GM18873 (cell line): ENCODE measurements around the gene PLXNA1.

Experiments
- ATAC-seq: cut with Tn5 transposase; IDR thresholded peaks from one replicate; pipeline ENCODE4 v1.9.1; 2021; ENCODE audit warnings: mild to moderate bottlenecking, moderate library complexity, moderate number of reproducible peaks; ENCODE audit not compliant: unreplicated experiment, low FRiP score

PLXNA1 gene

DNA sequence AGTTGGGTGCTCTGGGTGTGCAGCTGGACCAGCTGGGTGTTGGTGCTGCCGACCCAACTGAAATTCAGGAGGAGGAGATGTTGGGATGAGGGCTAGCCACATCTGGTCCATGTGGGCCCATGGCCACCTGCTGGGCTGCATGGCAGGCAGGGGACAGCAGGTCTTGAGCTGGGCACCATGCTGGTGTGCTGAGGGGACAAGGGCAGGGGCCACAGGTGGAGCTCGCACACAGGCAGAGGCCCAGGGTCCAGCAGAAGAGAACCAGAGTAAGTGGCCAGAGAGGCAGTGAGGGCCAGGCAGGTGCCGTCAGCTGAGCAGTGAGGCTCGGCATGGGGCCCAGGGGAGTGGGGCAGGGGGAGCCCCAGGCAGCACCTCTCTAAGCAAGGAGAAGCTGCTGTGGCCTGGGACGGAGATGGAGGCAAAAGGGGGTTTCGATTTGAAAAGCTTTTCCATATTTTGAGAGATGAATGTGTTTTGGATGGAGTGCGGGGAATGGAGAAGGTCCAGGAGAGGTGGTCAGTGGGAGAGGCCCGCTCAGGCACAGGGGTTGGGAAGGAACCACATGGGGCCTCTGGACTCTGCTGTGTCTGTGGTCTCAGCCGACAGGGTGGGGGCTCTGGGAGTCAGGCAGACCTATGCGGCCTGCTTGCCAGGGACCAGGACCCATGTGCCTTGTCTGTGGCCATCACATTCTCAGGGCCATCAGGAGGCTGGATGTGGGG lies 30.5 kb upstream of the PLXNA1 start:
- ATAC-seq = no peak

DNA sequence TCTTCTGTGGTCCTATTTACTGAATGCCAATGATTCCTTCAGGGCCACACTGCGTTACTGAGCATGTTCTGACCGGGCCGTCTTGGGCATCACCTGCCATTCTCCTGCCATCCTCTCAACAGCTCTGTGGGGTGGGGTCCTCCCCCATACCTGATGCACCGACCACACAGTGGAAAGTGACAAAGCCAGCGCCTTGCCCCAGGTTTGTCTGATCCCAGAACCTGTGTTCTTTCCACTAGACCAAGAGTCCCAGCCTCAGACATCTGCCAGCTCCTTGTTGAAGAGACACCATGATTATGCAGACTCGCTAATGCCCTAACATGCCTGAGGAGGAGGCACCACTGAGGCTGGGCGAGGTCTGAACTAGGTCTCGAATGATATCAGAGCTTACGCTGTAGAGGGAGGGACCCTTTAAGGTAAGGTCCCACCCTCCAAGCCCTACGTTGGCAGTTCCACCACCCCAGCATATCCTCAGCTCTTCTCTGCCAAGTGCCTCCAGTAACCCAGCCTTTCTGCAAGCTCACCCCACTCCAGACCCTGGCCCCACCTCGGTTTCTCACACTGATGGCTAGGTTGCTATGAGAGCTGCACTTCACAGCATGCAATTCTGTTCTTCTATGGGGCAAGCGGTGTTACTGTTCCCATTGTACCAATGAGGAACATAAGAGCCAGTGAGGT lies 29.8 kb upstream of the PLXNA1 start:
- no peak for ATAC-seq

DNA sequence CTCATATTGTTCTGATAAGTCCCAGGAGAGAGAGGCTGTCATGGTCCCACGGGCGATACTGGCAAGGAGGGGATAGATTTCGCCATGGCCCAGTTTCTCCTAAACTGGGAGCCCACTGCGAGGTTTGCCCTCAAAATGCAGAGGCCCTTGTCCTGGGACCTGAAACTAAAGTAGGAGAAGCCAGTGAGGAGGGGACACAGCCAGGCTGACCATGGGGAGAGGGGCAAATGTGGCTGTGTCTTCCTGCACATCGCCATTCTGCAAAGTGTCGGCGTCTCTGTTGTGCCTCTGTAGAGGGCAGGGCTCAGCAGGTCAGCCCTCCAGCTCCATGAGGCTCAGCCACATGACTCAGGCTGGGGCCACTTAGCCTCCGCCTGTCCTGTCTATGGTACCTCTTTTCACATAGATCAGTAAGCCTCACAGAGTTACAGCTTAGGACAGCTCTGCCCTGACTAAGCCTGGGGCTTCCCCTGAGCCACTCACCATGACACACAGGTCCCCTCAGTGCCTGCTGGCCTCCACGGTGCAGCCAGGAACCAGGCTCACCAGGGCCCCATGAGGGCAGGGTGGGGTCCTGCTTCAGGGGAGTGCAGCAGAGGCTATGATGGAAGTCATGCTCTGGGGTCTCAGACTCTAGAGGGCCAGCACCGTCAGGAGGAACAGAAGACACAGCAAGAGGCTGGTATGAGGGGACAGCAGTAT lies 28.6 kb upstream of the PLXNA1 start:
- peak; percentile 51 for ATAC-seq

DNA sequence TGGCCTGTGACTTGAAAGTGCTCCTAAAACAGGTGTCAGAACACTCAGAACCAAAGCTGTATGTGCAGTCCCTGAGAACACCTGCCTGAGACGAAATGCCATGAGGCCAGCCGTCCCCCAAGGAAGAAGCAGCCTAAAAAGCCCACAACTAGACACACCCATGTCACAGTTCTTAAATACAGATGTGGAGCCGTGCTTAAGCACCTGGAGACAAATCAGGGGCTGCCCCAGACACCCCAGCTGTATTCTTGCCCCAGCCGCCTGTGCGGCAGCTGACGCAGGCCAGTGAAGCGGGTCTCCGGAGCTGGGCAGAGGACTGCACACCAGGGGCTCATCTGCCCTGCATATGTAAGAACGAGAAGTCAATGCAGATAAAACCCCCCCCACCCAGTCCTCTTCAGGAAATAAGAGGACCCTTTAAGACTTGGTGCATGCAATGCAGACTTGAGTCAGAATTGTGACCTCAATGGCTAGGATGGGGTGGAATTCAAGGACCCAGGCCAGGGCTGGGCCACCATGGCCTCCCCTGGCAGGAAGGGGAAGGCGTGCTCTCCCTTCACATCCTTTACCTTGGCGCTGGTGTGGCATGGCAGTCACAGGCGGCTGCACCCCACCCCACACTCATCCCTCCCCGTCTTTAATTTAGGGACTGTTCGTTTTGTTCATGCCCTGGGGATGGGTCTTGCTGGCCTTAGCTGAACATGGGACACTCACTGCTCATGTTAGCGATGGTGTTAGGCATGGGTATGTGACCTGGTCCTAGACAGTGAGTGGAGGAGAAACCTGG lies 27.7 kb upstream of the PLXNA1 start:
- ATAC-seq = peak; percentile 62

DNA sequence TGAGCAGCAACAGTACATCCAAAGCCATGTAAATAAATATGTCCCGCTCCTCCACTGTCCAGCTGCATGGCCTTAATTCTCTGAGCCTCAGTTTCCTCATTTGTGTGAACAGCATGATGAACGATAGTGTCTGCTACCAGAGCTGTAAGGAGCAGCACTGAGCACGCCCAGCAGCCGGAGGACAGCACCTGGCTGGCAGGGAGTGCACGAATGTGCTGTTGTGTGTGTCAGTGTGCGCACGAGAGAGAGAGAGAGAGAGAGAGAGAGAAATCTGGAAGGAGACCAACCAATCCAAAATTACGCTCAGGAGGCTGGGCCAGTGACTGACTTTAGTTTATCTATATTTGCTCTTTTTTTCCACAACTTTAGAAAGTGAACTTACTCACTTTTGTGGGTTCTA lies 26.6 kb upstream of the PLXNA1 start:
- ATAC-seq = no peak

DNA sequence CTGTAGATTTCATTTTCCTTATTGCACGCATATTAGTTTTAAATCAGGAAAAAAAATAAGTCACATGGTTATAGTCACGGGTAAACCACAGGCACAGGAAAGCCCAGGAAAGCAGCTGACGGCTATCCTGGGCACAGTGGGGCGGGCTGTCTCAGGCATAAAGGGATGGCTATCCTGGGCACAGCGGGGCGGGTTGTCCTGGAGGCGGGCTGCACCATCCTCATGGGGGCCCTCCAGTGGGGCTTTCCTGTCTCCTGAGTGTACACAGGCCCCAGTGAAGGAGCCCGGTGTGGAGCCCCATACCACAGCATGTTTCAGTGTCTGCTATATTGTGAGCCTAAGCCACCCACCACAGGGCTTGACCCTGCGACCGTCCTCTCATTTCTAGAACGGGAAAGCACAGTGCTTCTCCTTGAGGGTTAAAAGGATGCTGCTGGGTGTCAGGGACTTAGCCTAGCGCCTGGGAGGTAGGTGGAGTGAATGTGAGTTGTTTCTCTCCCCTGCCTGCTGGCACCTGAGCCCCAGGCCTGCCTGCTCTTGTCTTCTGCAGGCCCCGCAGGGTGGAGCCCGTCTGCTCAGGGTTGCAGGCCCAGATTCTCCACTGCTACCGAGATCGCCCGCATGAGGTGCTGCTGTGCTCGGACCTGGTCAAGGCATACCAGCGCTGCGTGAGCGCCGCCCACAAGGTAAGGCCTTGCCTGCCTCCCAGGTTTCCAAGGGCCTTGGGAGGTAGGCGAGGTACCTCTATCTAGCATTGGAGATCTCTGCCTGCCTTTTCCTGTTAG lies 25.9 kb upstream of the PLXNA1 start:
- no peak for ATAC-seq

DNA sequence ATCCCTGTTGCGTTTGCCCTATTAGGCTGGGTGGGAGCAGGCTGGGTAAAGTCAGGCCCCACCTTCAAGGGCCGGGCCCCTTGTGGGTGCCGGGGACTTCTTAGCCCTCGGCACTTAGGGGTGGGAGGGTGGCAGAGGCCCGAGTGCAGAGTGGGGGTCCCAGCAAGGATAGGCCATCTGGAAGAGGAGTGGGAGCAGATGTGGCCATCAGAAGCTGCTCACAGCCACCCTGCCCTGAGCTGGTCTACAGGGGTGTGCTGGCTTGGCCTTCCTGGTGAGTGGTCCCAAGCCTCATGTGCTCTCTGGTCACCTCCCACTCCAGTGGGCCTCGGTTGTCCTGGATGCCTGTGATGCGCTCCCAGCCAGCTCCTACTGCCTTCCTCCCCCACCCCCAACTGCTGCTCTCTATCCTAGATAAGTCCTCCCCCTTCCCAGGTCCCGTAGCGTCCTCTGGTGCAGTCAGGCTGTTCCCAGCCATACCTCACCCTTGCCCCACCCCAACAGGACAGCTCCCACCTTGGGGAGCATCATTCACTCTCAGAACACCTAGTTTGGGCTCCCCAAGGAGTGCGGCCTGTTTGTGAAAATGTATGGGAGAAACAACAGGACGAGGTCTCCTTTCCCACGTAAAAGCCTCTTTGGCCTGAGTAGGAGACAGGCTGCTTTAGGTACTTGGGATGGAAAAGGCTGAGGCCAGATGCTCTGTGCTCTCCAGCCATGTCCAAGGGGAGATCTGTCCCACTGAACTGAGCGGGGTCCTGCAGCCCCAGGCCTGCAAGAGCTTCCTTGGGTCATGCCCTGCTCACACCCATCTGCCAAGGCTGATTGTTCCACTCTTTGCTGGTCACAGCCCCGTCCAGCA lies 24.9 kb upstream of the PLXNA1 start:
- no peak for ATAC-seq

DNA sequence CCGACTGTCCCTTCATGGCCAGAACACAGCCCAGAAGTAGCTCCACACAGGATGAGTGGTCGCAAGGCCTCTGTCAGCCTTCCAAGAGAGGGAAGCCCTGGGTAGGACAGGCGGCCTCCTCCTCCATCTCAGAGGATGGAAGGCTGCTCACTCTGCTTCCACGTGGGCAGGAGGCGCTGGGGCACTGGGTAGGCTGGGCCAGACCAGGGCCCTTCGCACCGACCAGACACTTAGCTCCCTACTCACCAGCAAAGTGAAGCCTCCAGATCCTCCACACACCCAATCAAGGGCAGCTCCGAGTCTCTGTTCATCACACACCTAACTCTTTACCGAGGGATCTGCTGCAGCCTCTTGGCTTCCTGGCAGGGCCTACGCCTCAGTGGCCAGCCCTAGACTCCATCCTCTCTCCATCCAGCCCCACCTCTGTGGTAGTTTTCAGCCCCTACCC lies 24.3 kb upstream of the PLXNA1 start:
- no peak for ATAC-seq

DNA sequence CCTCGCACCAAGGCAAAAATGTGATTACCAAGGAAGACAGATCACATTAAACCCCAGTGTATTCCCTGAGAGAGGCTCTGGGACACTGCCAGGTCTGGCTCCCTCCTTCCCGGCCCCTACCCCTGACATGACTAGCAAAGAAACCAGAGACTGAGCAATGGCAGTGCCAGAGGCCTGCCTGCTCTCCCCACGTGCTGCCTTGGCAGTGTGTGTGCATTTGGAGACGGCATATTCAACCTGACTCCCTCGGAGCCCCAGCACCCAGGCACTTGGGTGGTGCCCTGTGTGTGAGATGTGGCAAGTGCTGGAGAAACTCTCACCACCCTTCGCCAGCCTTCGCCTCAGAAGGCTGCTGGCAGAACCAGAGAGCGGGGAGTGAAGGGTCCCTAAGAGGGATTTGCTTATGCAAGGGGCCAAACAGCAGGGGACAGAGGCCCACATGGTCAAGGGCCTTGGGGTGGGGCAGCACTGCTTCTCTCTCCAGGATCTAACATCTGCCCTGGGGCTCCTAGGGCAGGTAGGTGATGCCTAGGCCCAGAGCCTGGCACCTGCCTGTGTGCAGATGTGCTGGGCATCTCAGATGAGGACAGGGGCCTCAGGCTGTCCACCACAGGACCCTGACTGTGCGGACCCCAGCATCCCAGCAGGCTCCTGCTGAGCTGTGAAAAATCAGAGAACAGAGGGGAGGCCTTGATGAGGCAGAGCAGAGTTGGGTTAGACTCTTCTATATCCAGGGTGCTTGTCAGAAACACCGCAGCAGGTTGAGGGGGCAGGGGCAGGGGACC lies 23.6 kb upstream of the PLXNA1 start:
- ATAC-seq = no peak

DNA sequence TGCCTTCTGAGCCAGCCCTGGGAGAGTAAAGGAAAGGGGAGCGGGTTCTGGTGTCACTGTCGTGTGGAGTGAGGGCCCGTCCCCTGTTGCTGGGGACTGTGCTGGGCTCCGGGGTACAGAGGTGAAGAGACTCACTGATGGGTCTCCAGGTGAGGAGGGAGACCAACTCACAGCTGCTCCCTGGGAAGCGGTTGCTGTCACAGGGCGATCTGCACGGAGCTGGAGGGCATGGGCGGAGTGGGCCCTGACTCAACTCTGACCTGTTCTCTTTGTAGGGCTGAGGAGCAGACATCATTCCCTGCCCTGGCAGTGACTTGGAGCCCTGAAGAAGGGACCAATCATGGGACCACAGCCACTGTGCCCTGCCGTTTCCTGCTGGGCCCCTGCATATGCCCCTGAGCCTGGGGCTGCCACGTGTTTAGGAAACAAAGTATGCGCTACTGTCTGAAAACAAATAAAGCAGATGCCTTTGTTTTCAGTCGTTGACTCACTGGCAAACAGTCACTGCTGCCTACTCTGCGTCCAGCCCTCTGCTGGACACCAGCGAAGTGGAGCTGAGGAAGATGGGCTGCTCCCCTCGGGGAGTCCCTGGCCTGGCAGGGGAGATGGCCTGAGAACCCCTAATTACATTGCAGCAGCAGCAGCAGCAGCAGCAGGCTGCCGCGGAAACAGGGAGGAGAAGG lies 22.9 kb upstream of the PLXNA1 start:
- no peak for ATAC-seq

DNA sequence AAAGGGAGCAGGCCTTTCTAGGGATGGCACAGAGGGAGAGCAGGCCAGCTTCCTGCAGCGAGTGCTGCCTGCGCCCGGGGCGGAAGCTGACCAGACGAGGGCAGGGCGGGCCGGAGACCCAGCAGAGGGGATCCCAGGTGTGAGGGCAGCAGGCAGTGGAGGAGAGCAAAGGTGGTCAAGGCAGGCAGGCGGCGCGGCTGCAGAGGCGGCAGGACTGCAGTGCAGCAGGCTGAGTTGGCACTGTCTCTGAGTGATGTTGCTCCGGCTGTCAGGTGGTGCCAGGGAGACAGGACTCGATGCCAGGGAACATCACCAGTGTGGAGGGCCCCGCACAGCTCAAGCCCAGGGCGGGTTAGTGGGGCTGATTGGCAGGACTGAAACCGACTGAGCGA lies 22.3 kb upstream of the PLXNA1 start:
- no peak for ATAC-seq

DNA sequence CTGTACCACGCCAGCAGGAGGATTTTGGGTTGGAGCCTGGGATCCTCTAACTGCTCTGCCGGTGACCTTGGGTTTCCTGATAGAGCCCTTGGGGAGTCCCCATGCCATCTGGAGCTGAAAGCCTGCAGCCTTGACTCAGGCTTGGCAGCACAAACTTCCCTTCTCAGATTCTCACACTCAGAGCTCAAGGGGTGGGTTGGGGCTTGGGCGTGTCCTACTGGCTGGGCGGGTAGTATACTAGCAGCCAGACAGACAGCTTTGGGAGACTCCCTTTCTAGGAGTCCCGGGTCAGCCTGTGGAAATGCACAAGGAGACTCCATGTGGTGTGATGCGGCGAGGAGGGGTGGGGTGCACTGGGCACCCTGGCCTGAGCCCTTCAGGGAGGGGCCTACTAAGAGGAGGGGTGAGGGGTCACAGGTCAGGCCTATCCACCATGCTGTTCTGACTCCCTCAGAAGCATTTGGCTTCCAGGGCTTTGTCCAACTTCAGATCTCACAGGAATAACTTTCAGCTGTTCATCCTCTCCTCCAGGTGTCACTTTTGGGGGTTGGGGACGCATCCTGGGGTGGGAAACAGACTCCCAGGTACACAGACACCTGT lies 21.6 kb upstream of the PLXNA1 start:
- ATAC-seq = no peak

DNA sequence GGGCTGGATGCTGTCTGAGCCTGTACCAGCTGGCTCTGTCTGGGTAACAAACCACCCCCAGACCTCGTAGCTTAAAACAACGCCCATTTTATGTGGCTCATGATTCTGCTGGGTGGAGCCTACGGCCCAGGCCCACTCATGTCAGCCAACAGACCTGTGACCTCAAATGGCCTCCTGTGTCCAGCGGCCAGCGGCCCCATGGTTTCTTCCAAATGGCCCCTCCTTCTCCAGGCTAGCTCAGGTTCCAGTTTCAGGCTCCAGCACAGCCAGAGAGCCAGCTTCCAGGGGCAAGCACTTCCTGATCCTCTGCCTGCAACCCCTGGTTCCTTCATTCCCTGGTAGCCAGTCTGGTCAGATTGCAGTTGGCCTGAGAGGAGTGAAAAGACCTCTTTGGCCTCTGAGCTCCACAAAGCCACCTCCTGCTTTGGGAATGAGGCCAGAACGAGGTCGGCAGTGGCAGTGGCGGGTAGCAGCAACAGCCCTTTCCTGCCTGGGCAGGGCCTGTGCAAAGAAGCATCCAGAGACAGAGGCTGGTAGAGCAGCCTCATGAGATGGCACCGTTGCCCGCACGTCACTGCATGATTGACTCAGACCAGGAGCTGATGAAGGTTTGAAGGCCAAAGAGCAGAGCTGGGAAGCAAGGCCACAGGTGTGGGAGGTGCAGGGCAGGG lies 21.0 kb upstream of the PLXNA1 start:
- ATAC-seq = no peak

DNA sequence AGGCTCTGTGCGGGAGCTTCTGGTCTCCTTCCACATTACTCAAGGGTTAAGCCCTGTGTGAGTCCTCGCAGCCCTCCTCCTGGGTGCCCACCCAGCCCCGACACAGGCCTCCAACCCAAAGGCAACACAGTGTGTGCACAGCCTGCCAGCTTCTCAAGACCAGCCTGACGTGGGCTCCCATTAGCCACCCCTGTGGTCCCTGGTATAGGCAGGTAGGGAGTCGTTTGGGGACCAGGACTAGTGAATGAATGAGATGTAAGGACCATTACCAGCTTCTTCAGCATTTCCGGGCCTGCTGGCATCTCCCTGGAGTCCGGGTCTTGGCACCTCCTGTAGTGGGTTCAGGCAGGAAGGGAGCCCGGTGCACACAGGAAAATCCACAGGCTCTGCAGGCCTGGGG lies 20.2 kb upstream of the PLXNA1 start:
- ATAC-seq = no peak

DNA sequence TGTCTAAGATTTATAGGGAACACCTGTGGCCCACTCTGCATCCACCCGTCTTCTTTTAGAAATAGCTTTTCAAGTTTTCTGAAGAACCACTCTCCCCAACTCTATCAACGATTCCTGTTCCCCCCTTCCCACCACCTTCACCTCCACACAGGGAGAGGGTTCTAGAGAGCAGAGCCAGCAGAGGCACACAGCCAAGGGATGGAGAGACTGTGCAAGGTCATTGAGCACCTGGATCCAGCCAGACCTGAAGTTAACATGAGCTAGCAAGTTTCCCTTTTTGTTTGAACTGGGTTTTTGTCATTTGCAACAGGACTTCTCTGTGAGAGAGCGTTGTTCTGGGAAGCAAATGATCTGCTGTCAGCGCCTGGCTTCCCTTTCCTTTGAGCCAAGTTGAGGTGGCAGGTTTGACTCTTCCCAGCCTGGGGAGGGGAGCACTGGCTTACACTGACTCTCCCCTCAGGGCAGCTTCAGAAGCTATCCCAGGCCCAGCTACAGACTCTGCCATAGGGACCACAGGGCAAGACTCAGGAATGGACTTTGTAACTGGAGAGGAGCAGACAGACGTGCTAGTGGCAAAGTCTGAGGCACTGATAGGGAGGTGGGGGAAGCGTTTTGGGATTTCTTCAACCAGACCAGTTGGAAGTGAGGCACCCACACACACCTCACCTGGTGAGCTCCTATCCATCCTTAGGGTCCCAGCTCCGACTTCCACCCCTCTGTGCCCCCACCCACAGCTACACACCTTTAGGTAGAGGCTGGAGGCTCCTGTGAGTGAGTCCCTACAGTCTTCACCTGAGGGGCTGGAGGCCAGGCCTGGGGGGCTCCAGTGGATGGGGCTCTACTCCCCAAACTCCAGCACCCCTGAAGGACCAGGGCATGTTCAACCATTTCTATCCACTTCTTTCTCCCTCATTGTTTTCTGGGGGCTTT lies 19.4 kb upstream of the PLXNA1 start:
- ATAC-seq = no peak

DNA sequence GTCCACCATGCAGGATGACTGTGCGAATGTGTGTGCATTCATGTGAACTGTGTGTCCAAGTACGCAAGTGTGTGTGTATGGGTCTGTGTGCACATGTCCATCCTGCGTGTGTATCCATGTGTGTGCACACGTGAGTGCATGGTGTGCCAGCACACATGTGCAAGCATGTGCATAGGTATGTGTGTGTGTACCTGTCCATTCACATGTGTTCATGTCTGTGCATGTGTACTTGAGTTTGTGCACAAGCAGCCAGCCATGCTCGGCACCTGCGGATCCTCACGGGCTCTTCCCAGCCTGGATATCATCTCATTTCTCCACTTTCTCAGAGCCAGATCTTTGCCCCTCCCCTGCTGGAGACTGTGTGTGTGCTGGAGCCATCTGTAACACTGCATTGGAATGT lies 18.7 kb upstream of the PLXNA1 start:
- ATAC-seq = no peak
